GM21786 (cell line): Measurements from ENCODE around the gene ZWILCH.
A peak's percentile ranks its signal among the peaks of the same experiment; 100 is the strongest.
"Not testable (repeated sequence)": the region's sequence is repeated elsewhere in the genome, so short reads cannot be mapped to it uniquely, and the experiment has no call there.

Experiments
- ATAC-seq: cut with Tn5 transposase; IDR thresholded peaks from one replicate; pipeline ENCODE4 v1.9.1; 2021; ENCODE audit not compliant: unreplicated experiment

ZWILCH gene

DNA sequence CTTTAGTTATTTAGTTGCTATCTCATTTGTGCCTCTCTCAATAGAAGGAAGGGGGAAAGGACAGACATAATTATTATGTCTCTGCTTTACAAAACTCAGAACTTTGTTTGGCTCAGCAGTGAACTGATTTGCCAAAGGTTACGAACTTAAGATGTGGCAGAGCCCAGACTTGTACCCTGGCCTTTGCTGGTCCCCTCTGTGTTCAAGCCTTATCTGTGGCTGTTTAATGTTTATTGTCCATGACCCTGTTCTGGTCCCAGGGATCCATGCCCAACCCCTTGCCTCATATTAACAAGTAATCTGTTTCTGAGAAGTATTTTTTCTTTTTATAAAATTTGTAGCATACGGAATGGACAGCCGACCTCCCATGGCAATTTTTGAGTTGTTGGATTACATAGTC, 18.2 kb upstream of the ZWILCH start:
- no peak for ATAC-seq

DNA sequence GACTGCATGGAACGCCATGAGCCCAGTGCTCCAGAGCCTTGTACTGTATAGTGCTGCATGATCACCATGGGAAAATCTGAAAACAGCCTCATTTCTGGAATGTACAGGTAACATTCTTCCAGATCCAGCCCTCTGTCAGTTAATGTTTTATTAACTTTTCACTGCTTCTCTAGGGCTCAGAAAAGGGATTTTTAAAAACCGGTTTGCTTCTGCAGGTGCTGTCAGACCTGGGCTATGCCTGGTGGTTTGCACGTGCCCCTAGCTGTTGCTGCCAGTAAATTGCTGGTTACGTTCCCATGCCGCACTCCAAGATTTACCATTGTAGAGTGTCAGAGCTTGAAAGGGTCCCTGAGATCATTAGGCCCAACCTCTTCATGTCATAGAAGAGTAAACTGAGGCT, 16.6 kb upstream of the ZWILCH start:
- no peak for ATAC-seq

DNA sequence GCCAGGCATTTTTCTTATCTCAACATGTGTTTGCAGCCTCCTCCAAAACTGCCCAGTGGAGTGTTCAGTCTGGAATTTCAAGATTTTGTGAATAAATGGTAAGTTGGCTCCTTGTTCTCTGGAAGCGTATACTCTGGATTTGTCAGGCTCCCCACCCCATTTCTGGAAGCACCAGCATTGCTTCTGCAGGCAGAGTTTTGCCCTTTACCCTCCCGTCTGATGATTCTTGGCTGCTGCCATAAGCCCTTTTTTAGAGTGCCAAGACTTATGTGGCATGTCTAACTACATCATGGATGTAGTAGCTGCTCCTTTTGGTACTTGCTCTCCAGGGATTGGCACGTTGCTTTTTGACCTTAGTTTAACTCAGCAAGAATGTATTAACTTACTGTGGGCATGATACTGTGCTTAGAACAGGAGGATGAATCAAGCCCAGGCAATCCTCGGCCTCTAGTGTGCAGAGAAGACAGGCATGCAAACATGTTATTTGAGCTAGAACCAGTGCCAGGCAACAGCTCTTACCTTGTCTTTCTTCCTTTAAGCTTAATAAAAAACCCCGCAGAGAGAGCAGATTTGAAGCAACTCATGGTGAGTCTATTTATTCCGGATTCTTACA, 15.8 kb upstream of the ZWILCH start:
- no peak for ATAC-seq

DNA sequence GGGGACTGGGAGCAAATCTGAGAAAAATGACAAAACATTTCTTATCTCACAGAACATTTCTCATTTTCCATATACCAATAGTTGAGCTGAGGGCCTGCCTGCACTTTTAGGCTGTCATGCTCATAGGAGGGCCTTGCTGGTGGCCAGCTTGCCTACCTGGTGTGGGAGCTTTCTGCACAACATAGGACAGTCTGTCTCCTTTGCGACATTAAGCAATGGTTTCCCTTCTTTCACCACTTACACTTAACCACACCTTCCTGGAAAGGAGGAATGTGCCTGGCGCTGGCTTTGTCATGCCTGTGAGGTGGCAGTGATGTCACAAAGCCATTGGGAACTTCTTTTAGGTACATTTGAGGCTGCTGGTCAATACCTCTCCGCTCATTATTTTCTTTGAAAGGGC, 13.3 kb upstream of the ZWILCH start:
- no peak for ATAC-seq

DNA sequence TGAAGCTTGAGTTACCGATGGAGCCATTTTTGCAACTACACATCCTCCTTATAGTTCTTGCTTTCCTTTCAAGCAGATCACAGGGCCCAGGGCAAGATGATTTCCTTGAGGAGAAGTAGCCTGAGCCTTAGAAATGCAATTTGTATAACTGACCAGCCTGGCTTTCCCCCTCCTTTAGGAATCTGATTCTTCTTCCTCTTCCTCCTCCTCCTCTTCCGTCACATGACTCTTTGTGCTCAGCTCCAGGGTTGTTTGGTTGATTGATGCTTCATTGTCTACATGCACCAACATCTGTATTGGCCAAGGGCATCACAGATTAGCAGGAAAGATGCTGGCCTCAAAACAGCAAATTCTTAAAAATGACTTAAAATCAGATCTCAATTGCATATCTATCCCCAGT, 10.9 kb upstream of the ZWILCH start:
- no peak for ATAC-seq

DNA sequence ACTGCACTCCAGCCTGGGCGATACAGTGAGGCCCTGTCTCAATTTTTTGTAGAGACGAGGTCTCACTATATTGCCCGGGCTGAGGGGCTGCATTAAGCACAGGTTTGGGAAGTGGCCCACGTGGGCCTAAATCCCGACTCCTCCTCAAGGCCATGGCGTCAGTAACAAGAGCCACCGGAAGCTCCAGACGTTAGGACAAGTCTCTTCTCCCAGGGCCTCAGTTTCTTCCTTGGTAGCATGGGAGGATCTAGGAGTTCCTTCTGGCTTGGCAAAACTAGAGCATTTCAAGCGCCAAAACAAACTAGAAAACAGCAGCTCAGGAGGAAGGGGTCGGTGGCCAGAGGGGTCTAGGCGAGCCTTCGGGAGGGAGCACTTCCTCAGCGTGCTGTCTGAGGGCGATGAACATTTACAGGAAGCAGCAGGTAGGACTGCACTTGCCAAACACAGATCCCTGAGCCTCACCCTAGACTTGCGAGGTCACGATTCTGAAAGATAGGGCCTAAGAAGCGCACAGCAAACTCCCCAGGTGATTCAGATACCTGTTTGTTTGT, 8.1 kb upstream of the ZWILCH start:
- ATAC-seq = peak; percentile 10

DNA sequence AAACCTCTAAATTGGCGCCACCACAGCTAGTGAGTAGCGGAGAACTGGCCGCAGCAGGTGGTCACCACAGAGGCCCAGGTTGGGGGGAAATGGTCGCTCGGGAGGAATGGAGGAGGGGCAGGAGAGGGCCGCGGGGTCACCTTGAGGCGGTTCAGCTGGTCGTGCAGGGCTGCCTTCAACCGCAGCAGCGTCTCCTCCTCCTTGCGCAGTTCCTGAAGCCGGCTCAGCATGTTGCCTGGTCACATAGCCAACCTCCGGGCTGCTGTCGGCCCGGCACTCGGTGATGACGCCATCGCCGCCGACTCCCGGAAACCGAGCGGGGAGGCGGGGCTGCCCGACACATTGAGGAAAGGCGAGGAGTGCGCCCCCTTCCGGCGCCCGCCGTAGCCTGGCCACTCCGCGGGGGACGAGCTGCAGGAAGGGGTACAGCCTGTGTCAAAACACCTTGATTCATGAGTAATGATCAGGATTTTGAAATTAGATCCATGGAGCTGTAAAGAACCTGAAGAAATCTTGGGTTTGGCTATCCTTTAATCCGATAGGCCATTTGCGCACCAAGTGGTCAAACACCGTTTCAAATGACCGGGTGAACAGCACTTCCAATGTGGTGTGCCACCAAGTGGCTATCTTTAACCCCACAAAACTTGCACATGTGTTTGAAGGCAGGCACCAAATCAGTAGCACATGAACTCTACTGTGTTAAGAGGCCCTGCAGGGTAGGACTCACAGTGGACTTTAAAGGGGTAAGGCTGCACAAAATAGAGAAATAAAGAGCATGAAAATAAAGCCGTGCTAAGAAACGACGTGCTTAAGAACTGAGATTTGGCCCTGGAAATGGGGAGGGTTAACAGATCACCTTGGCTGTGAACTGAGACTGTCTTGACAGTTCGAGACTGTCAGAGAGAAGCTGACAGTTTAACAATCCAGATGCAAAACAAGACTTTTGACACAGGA, 7.3 kb upstream of the ZWILCH start, which contains the start of gene SNAPC5:
TSS of gene SNAPC5 (minus strand) at position 261 of the 954 bp plus-strand sequence. CDS start at position 230, 31 bp downstream.
- ATAC-seq = peak; percentile 77

DNA sequence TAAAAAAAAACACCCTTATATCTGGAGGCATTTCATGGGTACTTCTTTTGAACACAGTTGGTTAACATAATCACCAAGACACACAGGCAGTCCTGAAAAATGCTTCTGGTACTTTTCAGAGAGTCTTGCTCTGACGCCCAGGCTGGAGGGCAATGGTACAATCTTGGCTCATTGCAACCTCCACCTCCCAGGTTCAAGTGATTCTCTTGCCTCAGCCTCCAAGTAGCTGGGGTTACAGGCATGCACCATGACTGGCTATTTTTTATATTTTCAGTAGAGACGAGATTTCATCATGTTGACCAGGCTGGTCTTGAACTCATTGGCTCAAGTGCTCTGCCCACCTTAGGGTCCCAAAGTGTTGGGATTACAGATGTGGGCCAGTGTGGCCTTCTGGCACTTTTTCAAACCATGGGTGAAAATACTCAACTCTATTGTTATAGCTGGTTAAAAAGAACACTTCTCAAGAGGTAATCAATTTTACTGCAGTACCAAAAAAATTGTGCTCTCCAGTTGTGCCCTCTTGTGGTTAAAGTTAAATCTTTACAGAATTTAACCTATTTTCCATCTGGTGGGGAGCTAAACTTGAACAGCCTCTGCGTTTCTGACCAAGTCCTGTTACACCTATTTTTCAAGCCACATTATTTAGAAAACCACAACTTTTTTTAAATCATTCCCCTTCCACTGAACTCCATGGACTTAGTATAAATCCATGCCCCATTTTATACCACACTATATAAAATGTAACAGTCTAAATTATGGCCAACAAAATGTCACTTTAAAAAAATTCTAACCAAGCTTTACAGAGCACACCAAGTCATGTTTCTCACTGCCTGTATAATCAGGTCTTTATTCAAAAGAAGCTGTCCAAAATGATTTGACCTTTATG, 6.4 kb upstream of the ZWILCH start:
- ATAC-seq = no peak

DNA sequence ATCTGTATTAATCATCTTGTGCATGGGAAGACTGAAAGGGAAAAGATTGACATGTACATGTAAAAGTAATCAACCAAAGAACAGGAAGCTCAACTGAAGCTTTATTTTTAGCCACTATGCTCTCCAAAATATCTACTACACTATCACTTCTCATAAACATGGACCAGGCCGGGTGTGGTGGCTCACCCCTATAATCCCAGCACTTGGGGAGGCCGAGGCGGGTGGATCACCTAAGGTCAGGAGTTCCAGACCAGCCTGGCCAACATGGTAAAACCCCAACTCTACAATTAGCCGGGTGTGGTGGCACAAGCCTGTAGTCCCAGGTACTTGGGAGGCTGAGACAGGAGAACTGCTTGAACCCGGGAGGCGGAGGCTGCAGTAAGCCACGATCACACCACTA, 4.8 kb upstream of the ZWILCH start:
- ATAC-seq = not testable (repeated sequence)

DNA sequence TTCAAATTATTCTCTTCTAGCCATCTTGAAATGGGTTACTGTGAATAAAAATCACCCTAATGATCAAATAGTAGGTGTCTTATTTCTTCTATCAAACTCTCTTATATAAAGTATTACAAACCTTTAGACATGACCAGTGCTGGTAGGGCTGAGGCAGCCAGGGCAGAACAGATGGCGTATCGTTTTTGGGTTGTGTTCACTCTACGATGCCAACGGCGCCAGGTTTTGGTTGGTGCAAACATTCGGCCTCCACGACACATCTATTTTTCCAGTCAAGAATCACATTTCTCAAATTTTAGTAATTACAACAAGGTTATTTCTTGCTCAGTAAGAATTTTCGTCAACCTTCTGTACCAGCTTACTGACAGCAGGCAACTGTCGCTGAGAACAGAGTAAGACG, 2.6 kb upstream of the ZWILCH start:
- no peak for ATAC-seq

DNA sequence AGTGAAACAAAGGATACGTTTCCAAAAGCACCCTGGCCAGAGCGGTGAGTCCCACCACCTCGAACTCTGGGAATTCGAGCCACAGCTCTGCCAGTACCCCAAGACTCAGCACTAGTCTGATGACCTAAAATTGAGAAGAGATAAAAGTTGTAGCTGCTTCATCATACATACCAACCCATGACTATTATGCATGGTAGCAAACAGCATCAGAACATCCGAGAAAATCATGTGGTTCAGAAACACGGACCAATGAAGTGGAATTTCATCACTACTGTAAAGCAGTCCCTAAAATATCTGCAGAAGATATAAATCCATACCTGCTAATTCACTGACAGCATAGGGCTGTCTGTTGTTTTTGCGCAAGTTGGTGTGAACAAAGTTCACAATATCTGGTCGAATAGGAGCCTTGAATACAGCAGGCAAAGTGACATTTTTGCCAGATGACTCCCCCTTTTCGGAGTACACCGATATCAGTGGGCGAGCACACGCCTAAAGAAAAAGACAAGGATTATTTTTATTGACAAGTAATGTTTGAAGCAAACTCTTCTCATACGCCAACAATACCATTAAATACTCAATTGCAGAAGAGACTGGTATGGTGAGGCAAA, 2.0 kb upstream of the ZWILCH start:
- ATAC-seq = not testable (repeated sequence)

DNA sequence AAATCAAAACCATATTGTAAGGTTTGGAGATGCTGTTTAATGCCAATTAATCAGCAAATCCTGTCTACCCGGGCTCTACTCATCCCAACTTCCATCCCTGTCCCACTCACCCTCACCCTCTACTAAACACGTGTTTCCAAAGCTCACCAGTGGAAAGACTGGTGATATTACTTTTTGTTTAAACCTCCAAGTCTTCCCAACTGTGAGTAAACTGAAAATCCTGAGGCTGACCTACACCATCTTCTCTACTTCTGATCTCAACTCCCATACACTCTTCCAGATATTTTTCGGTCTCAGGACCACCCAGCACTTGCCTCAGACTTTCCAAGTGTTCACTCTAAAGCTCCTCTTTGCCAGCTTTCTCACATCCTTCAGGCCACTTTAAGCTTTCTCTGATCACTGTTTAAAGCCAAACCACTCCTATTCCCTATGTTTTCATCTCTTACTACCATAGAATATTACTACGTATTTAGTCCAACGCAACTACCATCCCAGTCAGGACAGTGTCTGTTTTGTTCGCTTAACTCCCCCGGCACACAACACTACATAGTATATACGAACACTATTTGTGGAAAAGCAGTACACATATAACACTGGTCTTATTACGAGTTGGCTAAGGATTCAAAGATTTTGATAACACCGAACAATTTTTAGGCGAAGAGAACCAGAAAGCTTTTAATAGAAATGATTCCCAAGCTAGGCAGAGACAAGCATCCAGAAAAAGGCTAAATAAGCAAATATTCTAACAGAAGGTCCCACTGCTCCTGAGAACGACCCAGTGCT, 1.2 kb upstream of the ZWILCH start:
- ATAC-seq = no peak

DNA sequence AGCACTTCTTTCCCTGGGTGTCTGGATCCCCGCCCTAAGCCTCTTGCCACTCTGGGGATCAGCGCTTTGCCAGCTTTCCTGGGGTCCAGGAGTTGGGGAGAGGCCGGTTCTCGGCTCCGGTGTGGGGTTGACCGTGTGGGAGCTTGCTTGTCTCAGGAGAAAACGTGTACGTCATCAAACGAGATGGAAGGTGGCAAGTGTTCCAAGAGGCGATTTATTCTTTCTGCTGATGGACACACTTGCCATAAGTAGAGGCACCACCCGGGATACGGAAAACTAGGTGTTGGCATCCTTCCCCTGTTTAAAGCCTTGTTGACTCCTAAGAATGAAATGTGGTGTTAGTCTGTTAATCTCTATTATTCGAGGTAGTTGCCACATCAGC, 295 bp downstream of the ZWILCH start:
- ATAC-seq = peak; percentile 18

DNA sequence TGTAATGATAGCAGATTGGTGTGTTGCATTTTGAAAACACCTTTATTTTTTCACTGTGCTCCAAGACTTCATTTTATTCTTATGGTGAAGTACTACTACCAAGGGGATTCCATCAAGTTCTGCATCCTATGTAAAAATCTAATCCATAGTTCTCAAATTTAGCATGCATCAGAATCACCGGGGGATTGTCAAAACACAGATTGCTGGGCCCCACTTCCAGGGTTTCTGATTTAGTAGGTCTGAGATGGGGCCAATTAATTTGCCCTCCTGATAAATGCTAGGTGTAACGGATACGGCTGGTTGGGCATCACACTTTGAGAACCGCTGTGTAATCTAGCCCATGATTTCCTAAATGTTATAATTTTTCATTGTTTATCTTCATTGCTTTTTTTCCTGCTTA, 692 bp downstream of the ZWILCH start:
- no peak for ATAC-seq

DNA sequence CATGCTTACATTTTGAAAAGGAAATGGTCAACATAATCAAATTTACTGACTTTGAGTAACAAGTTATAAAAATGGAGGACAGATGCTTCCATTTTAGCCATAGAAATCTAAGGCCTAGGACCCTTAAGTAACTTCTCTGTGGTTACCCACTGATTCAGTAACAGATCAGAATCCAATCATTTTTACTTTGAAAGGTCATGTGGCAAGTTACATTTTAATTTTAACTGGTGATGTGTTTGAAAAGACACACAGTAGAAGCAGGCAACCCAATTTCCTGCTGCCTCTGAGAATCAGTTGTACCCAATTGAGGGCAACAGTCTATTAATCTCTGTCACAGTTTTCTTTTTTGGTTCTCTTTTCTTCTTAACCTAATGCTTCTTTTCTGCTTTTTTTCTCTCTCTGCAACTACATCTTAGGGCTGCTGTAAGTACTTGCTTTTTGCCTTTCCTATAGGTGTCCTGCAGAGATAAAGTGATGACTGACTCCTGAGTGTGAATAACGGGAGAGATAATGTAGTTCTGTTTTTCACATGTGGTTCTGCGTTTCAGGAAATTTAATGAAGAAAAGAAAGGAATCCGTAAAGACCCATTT, 3.3 kb downstream of the ZWILCH start:
- ATAC-seq = no peak

DNA sequence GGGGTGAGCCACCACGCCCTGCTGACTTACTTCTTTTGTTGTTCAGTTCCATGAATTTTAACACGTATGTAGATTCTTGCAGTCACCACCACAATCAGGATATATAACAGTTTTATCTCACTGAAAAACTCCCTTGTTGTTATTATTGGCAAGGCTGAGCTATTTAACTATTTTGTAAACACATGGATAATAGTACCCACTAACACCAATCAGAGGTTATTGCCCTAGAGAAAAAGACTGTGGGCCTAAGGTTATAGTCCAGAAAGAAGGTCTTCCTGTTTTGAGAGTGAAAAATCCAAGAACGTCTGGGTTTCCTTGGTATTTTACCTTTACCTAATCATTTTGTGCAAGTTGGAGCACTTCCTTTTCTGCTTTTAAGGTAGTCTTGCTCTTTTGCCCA, 9.5 kb downstream of the ZWILCH start:
- no peak for ATAC-seq

DNA sequence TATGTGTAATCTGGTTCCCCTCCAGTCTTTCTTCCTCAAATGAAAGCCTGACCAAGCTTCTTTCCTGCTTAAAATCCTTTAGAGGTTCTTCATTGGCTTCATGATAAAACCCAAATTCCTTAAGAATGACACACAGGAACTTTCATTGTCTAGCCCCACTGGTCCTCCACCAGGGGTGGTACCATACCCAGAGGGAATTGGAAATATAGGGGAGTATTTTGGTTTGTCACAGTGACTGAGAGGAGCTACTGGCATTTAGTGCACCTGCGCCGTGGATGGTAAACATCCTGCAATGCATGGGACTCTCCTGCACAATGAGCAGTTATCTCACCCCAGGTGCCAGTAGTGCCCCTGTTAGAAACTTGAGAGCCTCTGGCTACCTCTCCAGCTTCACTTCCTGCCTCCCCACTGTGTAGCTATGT, 10.8 kb downstream of the ZWILCH start:
- no peak for ATAC-seq

DNA sequence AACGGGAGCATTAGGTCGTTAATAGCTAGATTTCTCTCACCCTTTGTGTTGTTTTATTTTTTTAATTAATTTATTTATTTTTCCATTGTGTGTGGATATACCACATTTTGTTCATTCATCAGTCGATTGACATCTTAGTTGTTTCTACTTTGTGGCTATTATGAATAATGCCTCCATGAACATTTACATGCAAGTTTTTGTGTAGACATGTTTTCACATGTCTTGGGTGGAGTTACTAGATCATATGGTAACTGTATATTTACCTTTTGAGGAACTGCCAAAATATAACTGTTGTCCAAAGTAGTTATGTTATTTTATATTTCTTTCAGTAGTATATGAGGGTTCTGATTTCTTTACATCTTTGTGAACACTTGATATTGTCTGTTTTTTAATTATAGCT, 18.8 kb downstream of the ZWILCH start:
- no peak for ATAC-seq

DNA sequence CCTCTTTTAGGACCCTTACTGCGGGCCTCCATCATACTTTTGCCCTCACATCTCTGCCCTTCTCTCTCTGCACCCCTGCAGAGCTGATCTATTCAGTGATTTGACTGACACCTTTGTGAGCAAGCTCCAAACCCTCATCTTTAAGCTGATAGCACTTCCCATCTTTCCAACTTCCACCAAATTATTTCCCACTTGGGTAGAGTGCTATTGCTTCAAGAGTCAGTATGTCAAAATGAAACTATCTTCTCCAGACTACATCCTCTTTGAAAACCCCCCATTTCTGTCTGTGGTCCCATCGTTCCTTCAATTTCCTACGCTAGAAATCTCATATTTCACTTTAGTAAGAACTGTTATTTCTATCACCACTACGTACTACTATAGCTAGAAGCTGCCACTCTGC, 19.7 kb downstream of the ZWILCH start:
- no peak for ATAC-seq
